Heart right ventricle (tissue), 16 donors: ENCODE results near the gene KCNJ15. TPM values are rescaled to one million over a fixed set of nuclear protein-coding genes. Genes with fewer than 3 reads are reported as not detected.

Experiments used
- ATAC-seq, 8 donors: fragments of 200-7000 bp; cut with Tn5 transposase; one replicate each; pipeline ENCODE4 v1.9.1; 2020; ENCODE audit warnings: mild to moderate bottlenecking in 8 of 8, moderate library complexity in 8 of 8, moderate number of reproducible peaks in 1 of 8
- DNase-seq, 2 donors: peaks; one replicate each; pipeline ENCODE4 v3.0.0-alpha.2; 2020
- H3K27ac ChIP-seq, 10 donors: fragments of 200-600 bp; sonication (generic) in 2 of 10; one replicate each; pipeline versions ENCODE4 v1.5.0 to v1.8.0; 2020 to 2022; ENCODE audit warnings: mild to moderate bottlenecking in 3 of 10
- H3K27me3 ChIP-seq, 7 donors: fragments of 200-600 bp; one replicate each; pipeline ENCODE4 v1.8.0; 2021 to 2022; ENCODE audit warnings: mild to moderate bottlenecking in 2 of 7
- H3K36me3 ChIP-seq, 9 donors: fragments of 200-600 bp; sonication (generic) in 1 of 9; one replicate each; pipeline versions ENCODE4 v1.5.0 to v1.8.0; 2020 to 2022; ENCODE audit warnings: mild to moderate bottlenecking in 2 of 9
- H3K4me1 ChIP-seq, 9 donors: fragments of 200-600 bp; sonication (generic) in 1 of 9; one replicate each; pipeline versions ENCODE4 v1.5.0 to v1.8.0; 2020 to 2022; ENCODE audit warnings: mild to moderate bottlenecking in 4 of 9
- H3K4me3 ChIP-seq, 10 donors: fragments of 200-600 bp; sonication (generic) in 2 of 10; one replicate each; pipeline versions ENCODE4 v1.5.0 to v1.8.0; 2020 to 2022; ENCODE audit warnings: mild to moderate bottlenecking in 7 of 10, moderate library complexity in 2 of 10
- H3K9me3 ChIP-seq, 11 donors: fragments of 200-600 bp in 10 of 11; sonication (generic) in 2 of 11; one replicate each; pipeline versions ENCODE4 v1.5.0 to v1.8.0; 2013 to 2022; ENCODE audit warnings: mild to moderate bottlenecking in 2 of 11, control low read depth in 1 of 11, moderate library complexity in 1 of 11
- CTCF ChIP-seq, 9 donors: fragments of 200-600 bp; sonication (generic) in 2 of 9; IDR thresholded peaks; one replicate each; pipeline versions ENCODE4 v1.5.0 to v1.8.0; 2021 to 2022; ENCODE audit warnings: antibody characterized with exemption in 9 of 9, mild to moderate bottlenecking in 5 of 9, moderate library complexity in 1 of 9
- WGBS, 2 donors: extraction: QIAGEN DNeasy Blood & Tissue Kit; methylation state at CpG; one replicate each; pipeline ENCODE4 v1.1.7; 2013; ENCODE audit warnings: inconsistent platforms in 1 of 2; 5-methylcytosine and 5-hydroxymethylcytosine counted together
- intact Hi-C, 10 donors: fragments of 100-400 bp; cut with DNase I; formaldehyde crosslinking; loops; one replicate each; pipeline versions ENCODE4 v1.11.1 to v1.14.2; 2022
- polyA plus RNA-seq, 2 donors: library from polyadenylated mRNA; stranded (reverse); fragments of 200-250 nt; gene quantifications; one replicate each; pipeline ENCODE4 v1.2.3, GENCODE V29; 2013
- total RNA-seq, 10 donors: library from RNA; stranded (reverse); fragmentation: NEBNext Ultra II Directional in 3 of 10; extraction: Animal tissue kit (Norgen Biotek cat#: 25700) in 3 of 10; gene quantifications; one replicate each; pipeline versions ENCODE4 v1.2.1 to v1.2.4, GENCODE V29; 2021 to 2023
- donor health status: Arrhythmogenic right ventricular cardiomyopathy.
- donor health status: ischemic (EF 13 %, LVEDD 7.1; RV severe dilation, severe dysfunction).
- donor health status: healthy with polysubstance abuse.
- donor health status: DM: no; HTN: yes; CAD: no.
- donor health status: DM: no; HTN: no; CAD: no.
- donor health status: ischemic (EF 25% LVEDD 6.9; RV normal size, moderate dysfunction).
- donor health status: ischemic (EF 25% LVEDD 5.7; RV mildly dilated, moderate dysfunction).
- donor health status: healthy.
- donor health status: DM: yes; HTN: yes; CAD: no.
- donor health status: Ischemic cardiomyopathy.
- donor health status: ischemic (EF 35%, LVEDD 5.7; RV mildly dilated, moderate dysfunction).
- donor health status: nonischemic (EF 11% LVEDD 7.7; RV severe dilation, severe dysfunction).
- donor health status: DM: yes; HTN: yes; CAD: no.
- donor health status: PGD.
- donor health status: ischemic (EF 29% LVEDD 5.4; RV normal size, mild dysfunction).
- donor health status: nonischemic (EF 23%, LVEDD 6.1; RV moderate dilation, normal function).

The KCNJ15 gene
- total and polyA plus RNA-seq, 12 donors = 0.10 to 2.1 (median 0.47) TPM; not detected in 2

GRCh38 chr21:38333301-38334272 lies 76.8 kb downstream of the KCNJ15 start:
- ATAC-seq = peak in 6 of 8 donors; percentile 29 to 55 (median 51)
- intact Hi-C loops = no loop called here
- H3K36me3 ChIP-seq = no peaks in the 10 kb centered on the region

GRCh38 chr21:38334866-38335265 lies 78.1 kb downstream of the KCNJ15 start:
- 79 to 86% methylated on average over 8 of the region's 8 CpGs for WGBS, 2 donors
- peak in 2 of 8 donors; percentile 38 to 54 for ATAC-seq

More at GRCh38 chr21:38333301-38334272, 76.8 kb downstream of the KCNJ15 start:
- Histone ChIP-seq H3K27me3 (no peaks in the 10 kb centered on the region), H3K4me1 (peaks cover 0 to 4% (median 0%) of the 10 kb centered on the region in 9 donors), H3K27ac (no peak overlapping the region), H3K4me3 (no peak overlapping the region), H3K9me3 (no peaks in the 10 kb centered on the region)
- DNase-seq = peak in 1 of 2 donors; percentile 40
- TF ChIP-seq CTCF (IDR thresholded peaks at IDR 0.05) = peak in 6 of 9 donors; percentile 22 to 46 (median 40)
- 72 to 79% methylated on average over 8 of the region's 8 CpGs for WGBS, 2 donors

GRCh38 chr21:38337793-38338192 lies 81.0 kb downstream of the KCNJ15 start:
- Histone ChIP-seq H3K36me3 (no peaks in the 10 kb centered on the region), H3K4me3 (no peak overlapping the region), H3K27ac (no peak overlapping the region), H3K4me1 (peaks cover 0 to 9% (median 0%) of the 10 kb centered on the region in 9 donors), H3K9me3 (no peaks in the 10 kb centered on the region), H3K27me3 (no peaks in the 10 kb centered on the region)
- ATAC-seq (no peak), DNase-seq (no peak)
- intact Hi-C loops = no loop called here
- no peak for TF ChIP-seq CTCF (IDR thresholded peaks at IDR 0.05)
- WGBS, 2 donors = 98 to 99% methylated on average over 5 of the region's 5 CpGs

More at GRCh38 chr21:38334866-38335265, 78.1 kb downstream of the KCNJ15 start:
- Histone ChIP-seq H3K27me3 (no peaks in the 10 kb centered on the region), H3K4me3 (no peak overlapping the region), H3K36me3 (no peaks in the 10 kb centered on the region), H3K9me3 (no peaks in the 10 kb centered on the region), H3K4me1 (peaks cover 0 to 4% (median 0%) of the 10 kb centered on the region in 9 donors), H3K27ac (no peak overlapping the region)
- no peak for TF ChIP-seq CTCF (IDR thresholded peaks at IDR 0.05)
- DNase-seq = peak in 1 of 2 donors; percentile 18
- intact Hi-C loops = no loop called here

GRCh38 chr21:38340131-38340530 lies 83.3 kb downstream of the KCNJ15 start:
- H3K36me3 ChIP-seq = no peaks in the 10 kb centered on the region
- H3K27me3 ChIP-seq = no peaks in the 10 kb centered on the region
- no peaks in the 10 kb centered on the region for H3K9me3 ChIP-seq
- WGBS, 2 donors = 91 to 92% methylated on average over 4 of the region's 4 CpGs
- ATAC-seq = peak in 2 of 8 donors; percentile 26 to 39
- no peak for TF ChIP-seq CTCF (IDR thresholded peaks at IDR 0.05)
- peaks cover 0 to 5% (median 0%) of the 10 kb centered on the region in 9 donors for H3K4me1 ChIP-seq
- intact Hi-C loops = no loop called here
- DNase-seq = no peak
- no peak overlapping the region for H3K4me3 ChIP-seq
- H3K27ac ChIP-seq = no peak overlapping the region
